Measurements from ENCODE around the gene ASS1.

ASS1 gene

GRCh38 chr9:130451509-130452388 lies 7.0 kb downstream of the ASS1 start:
- WGBS: 55% methylated on average over 23 of the region's 23 CpGs

DNA sequence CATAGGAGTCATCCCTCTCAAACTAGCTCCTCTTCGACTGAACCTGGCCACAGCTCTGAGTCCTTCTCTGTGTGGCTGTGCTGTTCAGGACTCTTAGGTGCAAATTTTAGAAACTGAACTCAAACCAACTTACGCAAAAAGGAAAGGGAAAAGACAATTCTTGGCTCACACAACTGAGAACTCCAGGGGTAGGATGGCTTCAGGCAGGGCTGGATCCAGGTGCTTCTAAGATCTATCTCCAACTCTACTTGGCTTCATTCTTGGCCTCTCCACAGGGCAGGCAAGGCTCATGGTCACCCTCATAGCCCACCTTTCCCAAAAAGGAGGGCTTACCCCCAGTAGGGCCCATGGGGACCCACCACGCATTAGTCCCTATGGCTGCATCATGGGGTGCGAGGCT lies 8.1 kb downstream of the ASS1 start:
- Histone ChIP-seq H3K18ac (ENCODE audit: low read depth in 1 of 2, low read length in 2 of 2) (no peak overlapping the region), H2BK15ac (ENCODE audit: low read depth, poor library complexity, severe bottlenecking) (no peak overlapping the region), H4K91ac (ENCODE audit: low read length) (no peak overlapping the region), H2AK5ac (ENCODE audit: low read length, severe bottlenecking) (peak overlapping the region; percentile 68), H3K27me3 (ENCODE audit: control insufficient read depth in 1 of 2, insufficient read depth in 1 of 2, low read length in 2 of 2) (no peaks in the 10 kb centered on the region), H2BK12ac (ENCODE audit: low read length in 2 of 2) (no peak overlapping the region), H3K36me3 (ENCODE audit: control insufficient read depth in 1 of 2, insufficient read depth in 2 of 2, low read depth in 1 of 2, low read length in 2 of 2) (peaks cover 25 to 40% of the 10 kb centered on the region in 2 experiments), H3K27ac (ENCODE audit: low read length, poor library complexity, severe bottlenecking) (no peak overlapping the region), H3K9ac (ENCODE audit: low read length) (no peak overlapping the region), H3K4me3 (ENCODE audit: insufficient read depth in 1 of 2, low read depth in 1 of 2, low read length in 2 of 2) (no peak overlapping the region), H2AFZ (ENCODE audit: low read depth, low read length) (no peak overlapping the region), H3K4me1 (ENCODE audit: control insufficient read depth, insufficient read depth, low read depth, low read length) (peaks cover 53% of the 10 kb centered on the region), H3K14ac (ENCODE audit: low read length in 2 of 2) (no peak overlapping the region), H2BK5ac (ENCODE audit: low read depth, low read length, poor library complexity, severe bottlenecking) (no peak overlapping the region), H3K4me2 (ENCODE audit: low read length, poor library complexity, severe bottlenecking) (no peak overlapping the region), H2BK120ac (ENCODE audit: low read depth, low read length) (no peak overlapping the region), H3K4ac (ENCODE audit: low read depth in 1 of 2, low read length in 2 of 2) (no peak overlapping the region), H3K79me1 (replicated peaks; ENCODE audit: low read length, poor library complexity, severe bottlenecking) (peaks cover 27% of the 10 kb centered on the region), H3K23ac (ENCODE audit: low read length in 2 of 2) (no peak overlapping the region), H4K8ac (ENCODE audit: low read length) (no peak overlapping the region), H3K9me3 (ENCODE audit: control insufficient read depth, low read length) (no peaks in the 10 kb centered on the region)
- WGBS: 98% methylated on average over 4 of the region's 4 CpGs
- no peak for DNase-seq

More at GRCh38 chr9:130451509-130452388, 7.0 kb downstream of the ASS1 start:
- H2BK12ac ChIP-seq (ENCODE audit: low read length in 2 of 2): peak overlapping the region in 1 of 2 experiments; percentile 32
- peak overlapping the region; percentile 74 for H3K27ac ChIP-seq (ENCODE audit: low read length, poor library complexity, severe bottlenecking)
- H3K9me3 ChIP-seq (ENCODE audit: control insufficient read depth, low read length): no peaks in the 10 kb centered on the region
- no peak overlapping the region for H3K9ac ChIP-seq (ENCODE audit: low read length)
- peak overlapping the region; percentile 29 for H2BK120ac ChIP-seq (ENCODE audit: low read depth, low read length)
- H2BK15ac ChIP-seq (ENCODE audit: low read depth, poor library complexity, severe bottlenecking): no peak overlapping the region
- H3K27me3 ChIP-seq (ENCODE audit: control insufficient read depth in 1 of 2, insufficient read depth in 1 of 2, low read length in 2 of 2): no peaks in the 10 kb centered on the region
- no peak overlapping the region for H3K23ac ChIP-seq (ENCODE audit: low read length in 2 of 2)
- H2AK5ac ChIP-seq (ENCODE audit: low read length, severe bottlenecking): peak overlapping the region; percentile 57
- no peak overlapping the region for H3K14ac ChIP-seq (ENCODE audit: low read length in 2 of 2)
- no peak overlapping the region for H2BK5ac ChIP-seq (ENCODE audit: low read depth, low read length, poor library complexity, severe bottlenecking)
- H2AFZ ChIP-seq (ENCODE audit: low read depth, low read length): no peak overlapping the region
- peak overlapping the region in 1 of 2 experiments; percentile 40 for H3K4me3 ChIP-seq (ENCODE audit: insufficient read depth in 1 of 2, low read depth in 1 of 2, low read length in 2 of 2)
- peaks cover 19 to 39% of the 10 kb centered on the region in 2 experiments for H3K36me3 ChIP-seq (ENCODE audit: control insufficient read depth in 1 of 2, insufficient read depth in 2 of 2, low read depth in 1 of 2, low read length in 2 of 2)
- H3K18ac ChIP-seq (ENCODE audit: low read depth in 1 of 2, low read length in 2 of 2): peak overlapping the region in 1 of 2 experiments; percentile 22
- H4K91ac ChIP-seq (ENCODE audit: low read length): peak overlapping the region; percentile 71
- H3K79me1 ChIP-seq (replicated peaks; ENCODE audit: low read length, poor library complexity, severe bottlenecking): peaks cover 30% of the 10 kb centered on the region
- H3K4ac ChIP-seq (ENCODE audit: low read depth in 1 of 2, low read length in 2 of 2): peak overlapping the region in 1 of 2 experiments; percentile 46
- peak overlapping the region; percentile 29 for H3K4me2 ChIP-seq (ENCODE audit: low read length, poor library complexity, severe bottlenecking)
- DNase-seq: peak; percentile 87
- H3K4me1 ChIP-seq (ENCODE audit: control insufficient read depth, insufficient read depth, low read depth, low read length): peaks cover 64% of the 10 kb centered on the region
- H4K8ac ChIP-seq (ENCODE audit: low read length): peak overlapping the region; percentile 19

DNA sequence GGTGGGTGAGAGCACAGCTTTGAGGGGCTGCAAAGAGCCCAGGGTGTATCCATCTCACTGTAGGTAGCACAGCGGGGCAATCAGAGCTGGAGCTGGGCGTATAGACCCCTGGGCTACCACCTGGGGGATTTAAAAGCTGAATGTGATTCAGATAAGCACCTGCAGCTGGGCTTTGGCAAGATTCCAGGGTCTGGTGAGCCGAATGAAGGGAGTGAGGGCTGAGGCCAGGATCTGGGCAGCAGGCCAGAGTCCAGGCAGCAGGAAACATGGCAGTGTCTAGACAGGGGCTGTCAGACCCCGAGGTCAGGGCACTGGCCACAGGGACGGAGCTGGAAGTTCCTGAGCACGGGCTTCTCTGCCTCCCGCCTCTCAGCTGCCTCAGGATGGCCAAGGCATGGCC lies 8.7 kb downstream of the ASS1 start:
- H3K79me1 ChIP-seq (replicated peaks; ENCODE audit: low read length, poor library complexity, severe bottlenecking): peaks cover 24% of the 10 kb centered on the region
- H4K91ac ChIP-seq (ENCODE audit: low read length): no peak overlapping the region
- 62% methylated on average over 7 of the region's 7 CpGs for WGBS
- H3K9ac ChIP-seq (ENCODE audit: low read length): no peak overlapping the region
- H3K4ac ChIP-seq (ENCODE audit: low read depth in 1 of 2, low read length in 2 of 2): no peak overlapping the region
- peak; percentile 41 for DNase-seq
- H3K4me3 ChIP-seq (ENCODE audit: insufficient read depth in 1 of 2, low read depth in 1 of 2, low read length in 2 of 2): no peak overlapping the region
- no peak overlapping the region for H3K23ac ChIP-seq (ENCODE audit: low read length in 2 of 2)
- H3K27ac ChIP-seq (ENCODE audit: low read length, poor library complexity, severe bottlenecking): peak overlapping the region; percentile 5
- H2AFZ ChIP-seq (ENCODE audit: low read depth, low read length): no peak overlapping the region
- H3K4me2 ChIP-seq (ENCODE audit: low read length, poor library complexity, severe bottlenecking): no peak overlapping the region
- peaks cover 47% of the 10 kb centered on the region for H3K4me1 ChIP-seq (ENCODE audit: control insufficient read depth, insufficient read depth, low read depth, low read length)
- no peak overlapping the region for H2BK12ac ChIP-seq (ENCODE audit: low read length in 2 of 2)
- no peak overlapping the region for H3K14ac ChIP-seq (ENCODE audit: low read length in 2 of 2)
- H4K8ac ChIP-seq (ENCODE audit: low read length): no peak overlapping the region
- H3K27me3 ChIP-seq (ENCODE audit: control insufficient read depth in 1 of 2, insufficient read depth in 1 of 2, low read length in 2 of 2): no peaks in the 10 kb centered on the region
- H2BK15ac ChIP-seq (ENCODE audit: low read depth, poor library complexity, severe bottlenecking): no peak overlapping the region
- peak overlapping the region in 1 of 2 experiments; percentile 15 for H3K18ac ChIP-seq (ENCODE audit: low read depth in 1 of 2, low read length in 2 of 2)
- peaks cover 31 to 38% of the 10 kb centered on the region in 2 experiments for H3K36me3 ChIP-seq (ENCODE audit: control insufficient read depth in 1 of 2, insufficient read depth in 2 of 2, low read depth in 1 of 2, low read length in 2 of 2)
- no peak overlapping the region for H2BK5ac ChIP-seq (ENCODE audit: low read depth, low read length, poor library complexity, severe bottlenecking)
- H2AK5ac ChIP-seq (ENCODE audit: low read length, severe bottlenecking): peak overlapping the region; percentile 38
- no peak overlapping the region for H2BK120ac ChIP-seq (ENCODE audit: low read depth, low read length)
- no peaks in the 10 kb centered on the region for H3K9me3 ChIP-seq (ENCODE audit: control insufficient read depth, low read length)

DNA sequence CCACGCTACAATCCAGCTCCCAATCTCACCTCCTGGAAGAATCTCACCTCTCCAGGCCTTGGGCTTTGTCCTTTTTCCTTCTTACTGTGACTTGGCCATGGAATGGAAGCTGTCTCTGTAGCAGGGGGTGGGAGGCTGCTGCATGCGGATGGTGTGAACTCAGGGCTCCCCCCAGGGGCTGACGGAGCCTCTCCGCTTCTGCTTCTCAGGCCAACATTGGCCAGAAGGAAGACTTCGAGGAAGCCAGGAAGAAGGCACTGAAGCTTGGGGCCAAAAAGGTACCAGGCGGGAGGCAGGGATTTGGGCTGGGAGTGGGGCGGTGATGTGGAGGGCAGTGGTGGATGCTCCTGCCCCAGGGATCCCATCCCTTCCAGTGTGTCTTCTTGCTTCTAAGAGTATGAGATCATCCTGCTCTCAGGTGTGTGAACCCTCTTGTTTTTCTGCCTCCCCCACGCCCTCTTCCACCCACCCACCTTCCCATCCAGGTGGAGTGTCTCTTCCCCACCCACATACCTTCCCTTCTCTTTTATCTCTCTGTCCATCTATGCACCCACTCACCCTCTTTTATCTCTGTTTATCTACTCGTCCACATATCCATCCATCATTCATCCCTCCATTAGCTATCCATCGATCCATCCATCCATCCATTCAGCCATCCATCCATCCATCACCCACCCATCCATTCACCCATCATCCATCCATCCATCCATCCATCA lies 9.5 kb downstream of the ASS1 start:
- no peak for DNase-seq
- H3K27ac ChIP-seq (ENCODE audit: low read length, poor library complexity, severe bottlenecking): no peak overlapping the region
- no peak overlapping the region for H3K18ac ChIP-seq (ENCODE audit: low read depth in 1 of 2, low read length in 2 of 2)
- H3K27me3 ChIP-seq (ENCODE audit: control insufficient read depth in 1 of 2, insufficient read depth in 1 of 2, low read length in 2 of 2): no peaks in the 10 kb centered on the region
- no peak overlapping the region for H3K4ac ChIP-seq (ENCODE audit: low read depth in 1 of 2, low read length in 2 of 2)
- no peak overlapping the region for H4K8ac ChIP-seq (ENCODE audit: low read length)
- no peak overlapping the region for H3K9ac ChIP-seq (ENCODE audit: low read length)
- H3K4me3 ChIP-seq (ENCODE audit: insufficient read depth in 1 of 2, low read depth in 1 of 2, low read length in 2 of 2): no peak overlapping the region
- H2BK120ac ChIP-seq (ENCODE audit: low read depth, low read length): no peak overlapping the region
- H3K9me3 ChIP-seq (ENCODE audit: control insufficient read depth, low read length): no peaks in the 10 kb centered on the region
- H2BK15ac ChIP-seq (ENCODE audit: low read depth, poor library complexity, severe bottlenecking): no peak overlapping the region
- no peak overlapping the region for H3K4me2 ChIP-seq (ENCODE audit: low read length, poor library complexity, severe bottlenecking)
- H2BK12ac ChIP-seq (ENCODE audit: low read length in 2 of 2): no peak overlapping the region
- H3K14ac ChIP-seq (ENCODE audit: low read length in 2 of 2): no peak overlapping the region
- no peak overlapping the region for H3K23ac ChIP-seq (ENCODE audit: low read length in 2 of 2)
- H3K4me1 ChIP-seq (ENCODE audit: control insufficient read depth, insufficient read depth, low read depth, low read length): peaks cover 47% of the 10 kb centered on the region
- H2BK5ac ChIP-seq (ENCODE audit: low read depth, low read length, poor library complexity, severe bottlenecking): no peak overlapping the region
- H2AK5ac ChIP-seq (ENCODE audit: low read length, severe bottlenecking): peak overlapping the region; percentile 89
- 91% methylated on average over 10 of the region's 10 CpGs for WGBS
- peaks cover 22% of the 10 kb centered on the region for H3K79me1 ChIP-seq (replicated peaks; ENCODE audit: low read length, poor library complexity, severe bottlenecking)
- H4K91ac ChIP-seq (ENCODE audit: low read length): no peak overlapping the region
- H2AFZ ChIP-seq (ENCODE audit: low read depth, low read length): no peak overlapping the region
- peaks cover 39 to 44% of the 10 kb centered on the region in 2 experiments for H3K36me3 ChIP-seq (ENCODE audit: control insufficient read depth in 1 of 2, insufficient read depth in 2 of 2, low read depth in 1 of 2, low read length in 2 of 2)
